HL-60 (cell line): Measurements from ENCODE around the gene LMO4.

Experiments used
- DNase-seq, 2 experiments: peaks; one replicate each; pipeline ENCODE4 v3.0.0-alpha.2; 2010 to 2020; ENCODE audit warnings: low read depth in 1 of 2, low spot score in 1 of 2
- H3K27ac ChIP-seq: fragments of 250-450 bp; sonication (Bioruptor Pico); replicated peaks from 2 replicates; pipeline ENCODE4 v1.5.1; 2020; ENCODE audit warnings: mild to moderate bottlenecking, moderate library complexity
- H3K27me3 ChIP-seq: fragments of 250-450 bp; sonication (Bioruptor Pico); 2 replicates; pipeline ENCODE4 v1.5.1; 2021; ENCODE audit warnings: mild to moderate bottlenecking, moderate library complexity; ENCODE audit not compliant: insufficient read depth, poor library complexity, severe bottlenecking
- H3K4me3 ChIP-seq: replicated peaks from 2 replicates; pipeline ENCODE4 v1.5.1; 2011; ENCODE audit warnings: mild to moderate bottlenecking, control low read depth, low read length; ENCODE audit not compliant: insufficient read depth
- GABPA ChIP-seq: IDR thresholded peaks from 2 replicates; pipeline ENCODE4 v1.6.1; 2012; ENCODE audit warnings: low read depth
- POLR2AphosphoS5 ChIP-seq: IDR thresholded peaks from 2 replicates; pipeline ENCODE4 v1.6.1; 2012; ENCODE audit warnings: low read depth
- SPI1 ChIP-seq: IDR thresholded peaks from 2 replicates; pipeline ENCODE4 v1.6.1; 2012; ENCODE audit warnings: low read depth, mild to moderate bottlenecking, borderline replicate concordance
- TF ChIP-seq, protein P1 (sequence below): IDR thresholded peaks from one replicate; pipeline ENCODE4 v1.5.1; 2011; ENCODE audit warnings: low read length, control low read depth, inconsistent platforms; ENCODE audit not compliant: insufficient read depth
- TF ChIP-seq, protein P2 (sequence below): IDR thresholded peaks from 2 replicates; pipeline ENCODE4 v1.6.1; 2012; ENCODE audit warnings: low read depth; ENCODE audit not compliant: insufficient replicate concordance

Gene LMO4

DNA sequence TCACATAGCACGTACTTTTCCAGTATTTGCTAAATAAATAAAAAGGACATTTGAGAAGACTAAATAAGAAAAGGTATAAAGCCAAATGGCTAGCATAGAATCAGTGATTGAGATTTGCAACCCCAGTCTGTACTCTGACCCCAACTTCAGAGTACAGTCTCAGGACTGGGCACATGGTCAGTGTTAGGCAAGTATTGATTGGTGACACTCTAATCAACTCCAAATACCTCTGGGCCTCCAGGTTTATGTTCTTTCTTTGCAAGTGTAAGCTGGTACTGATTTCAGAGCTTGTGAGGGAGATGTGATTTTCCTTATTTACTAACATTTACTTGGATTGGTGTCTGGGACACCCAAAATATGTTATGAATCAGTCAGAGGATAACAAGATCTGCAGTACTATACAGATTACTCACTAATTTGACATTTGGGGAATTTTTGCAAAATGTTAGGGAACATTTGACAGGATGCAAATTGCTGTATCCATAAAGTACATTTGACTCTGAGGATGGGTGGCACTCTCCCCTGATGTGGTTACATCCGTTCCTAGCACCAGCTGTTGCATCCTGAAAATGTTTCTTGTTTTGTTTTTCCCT, 34.2 kb downstream of the LMO4 start:
- H3K27ac ChIP-seq = no peak overlapping the region
- TF ChIP-seq SPI1 = no peak
- TF ChIP-seq, protein P1, sequence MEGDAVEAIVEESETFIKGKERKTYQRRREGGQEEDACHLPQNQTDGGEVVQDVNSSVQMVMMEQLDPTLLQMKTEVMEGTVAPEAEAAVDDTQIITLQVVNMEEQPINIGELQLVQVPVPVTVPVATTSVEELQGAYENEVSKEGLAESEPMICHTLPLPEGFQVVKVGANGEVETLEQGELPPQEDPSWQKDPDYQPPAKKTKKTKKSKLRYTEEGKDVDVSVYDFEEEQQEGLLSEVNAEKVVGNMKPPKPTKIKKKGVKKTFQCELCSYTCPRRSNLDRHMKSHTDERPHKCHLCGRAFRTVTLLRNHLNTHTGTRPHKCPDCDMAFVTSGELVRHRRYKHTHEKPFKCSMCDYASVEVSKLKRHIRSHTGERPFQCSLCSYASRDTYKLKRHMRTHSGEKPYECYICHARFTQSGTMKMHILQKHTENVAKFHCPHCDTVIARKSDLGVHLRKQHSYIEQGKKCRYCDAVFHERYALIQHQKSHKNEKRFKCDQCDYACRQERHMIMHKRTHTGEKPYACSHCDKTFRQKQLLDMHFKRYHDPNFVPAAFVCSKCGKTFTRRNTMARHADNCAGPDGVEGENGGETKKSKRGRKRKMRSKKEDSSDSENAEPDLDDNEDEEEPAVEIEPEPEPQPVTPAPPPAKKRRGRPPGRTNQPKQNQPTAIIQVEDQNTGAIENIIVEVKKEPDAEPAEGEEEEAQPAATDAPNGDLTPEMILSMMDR = no peak
- no peak for TF ChIP-seq POLR2AphosphoS5
- no peak for TF ChIP-seq GABPA
- TF ChIP-seq, protein P2, sequence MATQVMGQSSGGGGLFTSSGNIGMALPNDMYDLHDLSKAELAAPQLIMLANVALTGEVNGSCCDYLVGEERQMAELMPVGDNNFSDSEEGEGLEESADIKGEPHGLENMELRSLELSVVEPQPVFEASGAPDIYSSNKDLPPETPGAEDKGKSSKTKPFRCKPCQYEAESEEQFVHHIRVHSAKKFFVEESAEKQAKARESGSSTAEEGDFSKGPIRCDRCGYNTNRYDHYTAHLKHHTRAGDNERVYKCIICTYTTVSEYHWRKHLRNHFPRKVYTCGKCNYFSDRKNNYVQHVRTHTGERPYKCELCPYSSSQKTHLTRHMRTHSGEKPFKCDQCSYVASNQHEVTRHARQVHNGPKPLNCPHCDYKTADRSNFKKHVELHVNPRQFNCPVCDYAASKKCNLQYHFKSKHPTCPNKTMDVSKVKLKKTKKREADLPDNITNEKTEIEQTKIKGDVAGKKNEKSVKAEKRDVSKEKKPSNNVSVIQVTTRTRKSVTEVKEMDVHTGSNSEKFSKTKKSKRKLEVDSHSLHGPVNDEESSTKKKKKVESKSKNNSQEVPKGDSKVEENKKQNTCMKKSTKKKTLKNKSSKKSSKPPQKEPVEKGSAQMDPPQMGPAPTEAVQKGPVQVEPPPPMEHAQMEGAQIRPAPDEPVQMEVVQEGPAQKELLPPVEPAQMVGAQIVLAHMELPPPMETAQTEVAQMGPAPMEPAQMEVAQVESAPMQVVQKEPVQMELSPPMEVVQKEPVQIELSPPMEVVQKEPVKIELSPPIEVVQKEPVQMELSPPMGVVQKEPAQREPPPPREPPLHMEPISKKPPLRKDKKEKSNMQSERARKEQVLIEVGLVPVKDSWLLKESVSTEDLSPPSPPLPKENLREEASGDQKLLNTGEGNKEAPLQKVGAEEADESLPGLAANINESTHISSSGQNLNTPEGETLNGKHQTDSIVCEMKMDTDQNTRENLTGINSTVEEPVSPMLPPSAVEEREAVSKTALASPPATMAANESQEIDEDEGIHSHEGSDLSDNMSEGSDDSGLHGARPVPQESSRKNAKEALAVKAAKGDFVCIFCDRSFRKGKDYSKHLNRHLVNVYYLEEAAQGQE = no peak
- H3K27me3 ChIP-seq = no peaks in the 10 kb centered on the region
- DNase-seq = no peak
- H3K4me3 ChIP-seq = no peak overlapping the region

DNA sequence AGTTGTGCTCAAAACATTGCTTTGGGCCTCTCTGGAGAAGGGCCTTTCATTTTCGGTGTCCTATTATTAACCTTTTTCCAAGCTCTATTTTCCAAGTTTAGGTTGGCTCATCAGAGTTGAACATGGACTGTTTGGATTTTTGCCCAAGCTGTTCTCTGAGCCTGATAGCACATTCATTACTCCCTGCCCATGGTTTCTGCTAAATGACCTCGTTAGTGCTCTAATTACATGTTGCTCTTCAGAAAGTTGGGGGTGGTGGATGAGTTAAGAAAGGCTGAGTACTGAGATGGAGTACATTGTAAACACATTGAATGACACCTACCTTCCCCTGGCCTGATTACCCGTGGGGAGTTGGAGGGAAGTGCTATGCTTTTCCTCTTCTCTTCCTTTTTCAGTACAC, 38.9 kb downstream of the LMO4 start:
- H3K27me3 ChIP-seq = no peaks in the 10 kb centered on the region
- no peak for DNase-seq
- TF ChIP-seq SPI1 (no peak), POLR2AphosphoS5 (no peak), GABPA (no peak)
- TF ChIP-seq, protein P2 = no peak
- TF ChIP-seq, protein P1 = no peak
- H3K4me3 ChIP-seq = no peak overlapping the region
- no peak overlapping the region for H3K27ac ChIP-seq

DNA sequence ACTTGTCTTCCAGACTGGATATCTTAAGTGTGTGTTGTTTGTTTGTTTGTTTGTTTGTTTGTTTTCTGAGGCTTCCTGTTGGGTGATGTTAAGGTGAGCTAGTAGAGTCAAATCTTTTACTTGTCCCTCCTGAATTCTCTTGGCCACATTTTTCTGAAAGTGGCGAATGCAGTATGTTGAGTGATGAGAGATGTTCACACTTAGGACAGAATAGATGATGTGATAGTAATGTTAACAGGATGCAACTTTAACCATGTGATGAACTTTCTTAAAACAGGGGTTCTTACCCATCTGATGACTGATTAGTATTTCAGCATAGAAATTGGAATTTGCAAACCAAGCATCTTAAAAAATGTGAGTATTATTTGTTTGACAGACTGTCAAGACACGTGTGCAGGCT, 40.2 kb downstream of the LMO4 start:
- no peak overlapping the region for H3K4me3 ChIP-seq
- TF ChIP-seq, protein P1 = no peak
- TF ChIP-seq, protein P2 = no peak
- TF ChIP-seq POLR2AphosphoS5 (no peak), SPI1 (no peak), GABPA (no peak)
- no peaks in the 10 kb centered on the region for H3K27me3 ChIP-seq
- no peak for DNase-seq
- H3K27ac ChIP-seq = no peak overlapping the region
